HUES6 (cell line): Measurements from ENCODE around the gene SHISAL1.
A peak's percentile ranks its signal among the peaks of the same experiment; 100 is the strongest.

Experiments used
- H3K27ac ChIP-seq: 2 replicates; pipeline ENCODE4 v1.7.0; 2013; ENCODE audit warnings: low read depth, mild to moderate bottlenecking, low read length, inconsistent platforms
- H3K27me3 ChIP-seq: 2 replicates; pipeline ENCODE4 v1.6.1; 2013; ENCODE audit warnings: low read length; ENCODE audit not compliant: control insufficient read depth, insufficient read depth
- H3K36me3 ChIP-seq: 2 replicates; pipeline ENCODE4 v1.6.1; 2013; ENCODE audit warnings: low read length; ENCODE audit not compliant: control insufficient read depth, insufficient read depth
- H3K4me1 ChIP-seq: 2 replicates; pipeline ENCODE4 v1.6.1; 2013; ENCODE audit warnings: low read length; ENCODE audit not compliant: control insufficient read depth, insufficient read depth
- H3K4me3 ChIP-seq: 2 replicates; pipeline ENCODE4 v1.5.1; 2013; ENCODE audit warnings: low read depth, low read length
- H3K9ac ChIP-seq: one replicate; pipeline ENCODE4 v1.6.1; 2013; ENCODE audit warnings: mild to moderate bottlenecking, low read length
- H3K9me3 ChIP-seq: 2 replicates; pipeline ENCODE4 v1.6.1; 2013; ENCODE audit warnings: low read depth, low read length; ENCODE audit not compliant: control insufficient read depth, insufficient read depth

The SHISAL1 gene

DNA sequence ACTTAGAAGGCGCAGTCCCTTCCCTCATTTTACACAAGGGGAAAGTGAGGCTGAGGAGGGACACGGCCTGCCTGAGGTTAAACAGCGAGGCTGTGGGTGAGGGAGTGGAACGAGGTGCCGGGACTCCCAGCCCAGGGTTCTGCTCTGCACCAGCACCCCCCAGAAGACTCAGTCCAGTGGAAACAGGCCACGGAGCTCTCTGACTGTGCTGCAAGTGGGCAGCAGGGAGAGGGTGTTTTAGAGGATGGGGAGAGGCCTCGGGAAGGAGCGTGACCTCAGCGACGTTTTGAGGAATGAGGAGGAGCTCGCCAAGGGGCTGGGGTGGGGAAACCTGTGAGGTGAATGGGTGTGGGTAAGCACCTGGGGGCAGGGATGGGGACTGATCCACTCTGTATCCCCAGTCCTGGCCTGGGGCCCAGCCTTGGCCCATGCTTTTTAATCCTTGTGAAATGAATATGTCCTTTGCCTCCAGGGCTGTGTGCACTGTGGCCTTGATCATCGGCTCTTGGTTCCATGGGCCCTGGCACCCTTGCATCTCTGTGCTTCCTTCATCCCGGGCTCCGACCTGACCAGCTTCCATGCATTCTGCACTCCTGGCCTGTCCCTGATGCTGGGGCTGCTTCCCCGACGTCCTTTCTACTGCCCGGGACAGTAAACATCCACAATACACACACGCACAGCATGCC, 44.2 kb downstream of the SHISAL1 start:
- Histone ChIP-seq H3K4me3 (no peak overlapping the region), H3K4me1 (peaks cover 4% of the 10 kb centered on the region; the same call in 1 of the 2 replicates), H3K27ac (no peak overlapping the region), H3K9me3 (peaks cover 12% of the 10 kb centered on the region), H3K36me3 (no peaks in the 10 kb centered on the region), H3K27me3 (no peaks in the 10 kb centered on the region), H3K9ac (no peak overlapping the region)

DNA sequence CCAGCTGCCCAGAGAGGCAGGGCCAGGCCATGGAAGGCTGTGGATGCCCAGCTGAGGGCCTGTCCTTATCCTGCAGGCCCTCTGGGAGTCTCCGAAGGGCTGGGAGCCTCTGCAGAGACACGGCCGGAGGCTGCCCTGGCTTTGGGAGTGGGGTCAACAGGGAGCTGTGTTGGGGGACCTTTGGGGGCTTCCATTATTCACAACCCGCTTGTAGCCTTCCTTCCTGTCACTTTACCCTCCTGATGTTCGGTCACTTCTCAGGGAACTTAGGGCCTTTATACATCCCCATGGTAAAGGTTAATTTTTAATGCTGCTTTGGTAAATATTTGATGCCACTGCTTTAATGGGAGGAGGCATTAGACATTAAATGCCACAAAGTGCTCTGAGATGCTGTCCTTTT, 44.9 kb downstream of the SHISAL1 start:
- no peak overlapping the region for H3K9ac ChIP-seq
- H3K27ac ChIP-seq = no peak overlapping the region
- no peaks in the 10 kb centered on the region for H3K36me3 ChIP-seq
- peaks cover 15% of the 10 kb centered on the region for H3K9me3 ChIP-seq
- 0 out of 2 replicates have a peak, but pooled peaks cover 4% of the 10 kb centered on the region for H3K4me1 ChIP-seq
- no peak overlapping the region for H3K4me3 ChIP-seq
- no peaks in the 10 kb centered on the region for H3K27me3 ChIP-seq

DNA sequence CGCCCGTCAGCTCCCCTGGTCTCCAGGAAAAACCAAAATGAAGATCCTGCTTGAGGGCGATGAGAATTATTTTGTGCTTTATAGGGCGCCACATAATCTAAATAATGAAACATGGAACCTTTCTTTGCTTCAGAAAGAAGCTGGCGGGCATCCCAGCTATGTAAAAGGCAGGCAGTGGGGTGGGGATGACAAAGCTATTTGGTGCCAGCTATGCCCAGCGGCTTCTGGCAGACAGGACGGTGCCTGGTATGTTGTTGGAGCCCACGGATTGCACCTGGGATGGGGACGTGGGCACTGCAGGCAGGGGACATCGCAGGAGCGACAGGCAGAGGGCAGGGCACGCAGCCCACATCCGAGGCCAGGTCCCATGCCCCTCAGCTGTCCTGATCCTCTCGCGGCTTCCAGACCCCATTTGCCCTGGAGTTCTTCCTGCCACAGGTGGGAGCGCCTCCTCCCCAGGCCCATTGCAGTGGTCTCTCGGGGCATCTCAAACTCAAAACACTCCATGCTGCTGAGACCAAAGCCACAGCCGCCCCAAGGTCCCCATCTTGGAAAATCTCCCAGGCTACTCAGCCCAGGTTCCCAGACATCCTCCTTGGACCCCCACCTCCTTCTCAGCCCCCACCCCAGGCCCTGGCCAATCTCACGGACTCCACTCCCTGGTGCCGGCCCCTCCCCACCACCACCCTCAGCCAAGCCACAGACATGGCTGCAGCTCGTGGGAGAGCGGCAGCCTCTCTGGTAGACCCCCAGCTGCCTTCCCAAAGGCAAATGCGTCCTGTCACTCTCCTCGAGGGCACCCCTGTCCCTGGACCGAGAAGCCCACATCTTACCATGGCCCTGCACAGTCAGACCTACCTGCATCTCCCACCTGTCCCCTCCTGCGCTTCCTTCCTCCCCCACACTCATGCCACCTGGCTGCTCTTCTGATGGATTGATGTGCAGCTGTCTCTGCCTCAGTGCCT, 45.7 kb downstream of the SHISAL1 start:
- Histone ChIP-seq H3K4me1 (peaks cover 11% of the 10 kb centered on the region; the same call in 1 of the 2 replicates), H3K4me3 (no peak overlapping the region), H3K27me3 (no peaks in the 10 kb centered on the region), H3K9me3 (peaks cover 15% of the 10 kb centered on the region), H3K9ac (no peak overlapping the region), H3K36me3 (no peaks in the 10 kb centered on the region), H3K27ac (no peak overlapping the region)

DNA sequence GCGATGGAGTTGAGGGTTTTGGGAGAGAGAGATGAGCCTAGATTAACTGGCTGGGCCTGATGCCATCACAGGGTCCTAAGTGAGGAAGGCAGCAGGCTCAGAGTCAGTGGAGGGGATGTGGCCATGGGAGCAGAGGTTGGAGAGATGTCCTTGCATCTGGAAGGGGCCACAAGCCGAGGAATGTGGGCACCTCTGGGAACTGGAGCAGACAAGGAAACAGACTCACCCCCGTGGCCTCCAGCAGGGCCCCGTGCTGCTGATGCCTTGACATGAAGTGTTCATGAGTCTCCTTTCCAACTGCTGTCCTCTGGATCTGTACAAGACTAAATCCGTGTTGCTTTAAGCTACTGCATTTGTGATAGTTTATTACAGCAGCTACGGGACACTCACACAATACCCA, 49.2 kb downstream of the SHISAL1 start:
- Histone ChIP-seq H3K9ac (no peak overlapping the region), H3K9me3 (peaks cover 15% of the 10 kb centered on the region), H3K4me3 (no peak overlapping the region), H3K27me3 (no peaks in the 10 kb centered on the region), H3K27ac (no peak overlapping the region), H3K36me3 (no peaks in the 10 kb centered on the region), H3K4me1 (peaks cover 6% of the 10 kb centered on the region; the same call in 1 of the 2 replicates)

DNA sequence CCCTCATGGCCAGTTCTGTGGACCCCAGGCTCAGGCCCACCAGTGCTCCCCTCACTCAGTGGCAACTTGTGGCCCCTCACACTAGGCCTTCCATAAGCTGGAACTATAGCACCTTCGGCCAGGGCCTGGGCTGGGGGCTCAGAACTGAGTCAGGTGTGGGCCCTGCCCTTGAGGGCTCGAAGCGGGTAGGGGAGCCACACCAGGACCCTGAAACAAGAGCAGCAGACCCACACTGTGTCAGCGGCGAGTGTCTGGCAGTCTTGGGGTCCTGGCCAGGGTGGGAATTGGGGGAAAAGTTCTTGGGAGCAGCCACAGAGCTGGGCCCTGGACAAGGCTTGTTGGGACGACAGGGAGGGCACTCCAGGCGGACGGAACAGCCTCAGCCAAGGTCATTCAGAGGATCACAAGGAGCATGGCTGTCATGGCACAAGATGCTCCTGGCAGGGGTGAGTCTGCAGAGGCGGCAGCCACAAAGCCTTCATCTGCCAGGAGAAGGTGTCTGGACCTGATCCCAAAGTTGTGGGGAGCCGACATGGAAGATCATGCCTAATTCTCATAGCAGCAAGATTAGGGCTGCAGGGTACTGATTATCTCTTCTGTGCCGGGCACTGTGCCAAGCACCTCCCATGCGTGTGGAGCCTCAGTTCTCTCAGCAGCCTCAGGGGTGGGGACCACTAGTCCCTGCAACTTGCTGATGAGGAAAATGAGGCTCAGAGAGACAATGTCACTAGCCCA, 50.7 kb downstream of the SHISAL1 start:
- Histone ChIP-seq H3K4me3 (no peak overlapping the region), H3K9ac (no peak overlapping the region), H3K4me1 (peaks cover 8% of the 10 kb centered on the region), H3K27me3 (no peaks in the 10 kb centered on the region), H3K36me3 (no peaks in the 10 kb centered on the region), H3K27ac (peak overlapping the region; percentile 71), H3K9me3 (peaks cover 15% of the 10 kb centered on the region)

DNA sequence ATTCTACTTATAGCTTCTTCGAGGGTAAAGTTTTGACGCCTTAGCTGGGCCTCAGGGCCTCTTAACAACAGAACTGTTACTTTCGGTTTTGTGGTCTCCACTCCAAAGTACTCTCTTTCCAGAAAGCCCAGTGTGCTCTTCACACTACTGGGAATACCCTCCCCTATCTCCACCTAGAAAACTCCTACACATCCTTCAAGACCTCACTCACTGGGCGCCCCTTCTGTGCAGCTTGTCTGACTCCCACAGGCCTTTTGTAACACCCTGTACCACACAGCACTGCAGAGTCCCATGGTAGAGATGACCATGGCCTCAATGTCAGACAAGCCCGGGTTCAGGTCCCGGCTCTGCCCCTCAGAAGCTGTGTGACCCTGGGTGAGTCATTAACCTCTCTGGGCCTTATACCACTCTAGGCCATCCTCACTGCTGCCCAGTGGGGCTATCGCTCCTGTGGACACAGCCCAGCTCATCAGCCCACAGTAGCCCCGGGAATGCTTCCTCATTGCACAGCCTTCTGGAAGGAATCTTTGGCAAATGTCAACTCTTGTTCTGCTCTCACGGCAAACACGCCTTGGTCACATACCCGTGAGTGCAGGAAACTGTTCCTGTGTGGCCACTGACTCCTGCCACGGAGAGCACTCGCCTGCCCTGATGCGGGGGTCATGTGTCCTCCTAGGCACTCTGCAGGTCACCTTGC, 51.4 kb downstream of the SHISAL1 start:
- Histone ChIP-seq H3K9me3 (peaks cover 15% of the 10 kb centered on the region), H3K36me3 (no peaks in the 10 kb centered on the region), H3K9ac (no peak overlapping the region), H3K27ac (no peak overlapping the region), H3K4me3 (no peak overlapping the region), H3K27me3 (no peaks in the 10 kb centered on the region), H3K4me1 (peaks cover 12% of the 10 kb centered on the region)

DNA sequence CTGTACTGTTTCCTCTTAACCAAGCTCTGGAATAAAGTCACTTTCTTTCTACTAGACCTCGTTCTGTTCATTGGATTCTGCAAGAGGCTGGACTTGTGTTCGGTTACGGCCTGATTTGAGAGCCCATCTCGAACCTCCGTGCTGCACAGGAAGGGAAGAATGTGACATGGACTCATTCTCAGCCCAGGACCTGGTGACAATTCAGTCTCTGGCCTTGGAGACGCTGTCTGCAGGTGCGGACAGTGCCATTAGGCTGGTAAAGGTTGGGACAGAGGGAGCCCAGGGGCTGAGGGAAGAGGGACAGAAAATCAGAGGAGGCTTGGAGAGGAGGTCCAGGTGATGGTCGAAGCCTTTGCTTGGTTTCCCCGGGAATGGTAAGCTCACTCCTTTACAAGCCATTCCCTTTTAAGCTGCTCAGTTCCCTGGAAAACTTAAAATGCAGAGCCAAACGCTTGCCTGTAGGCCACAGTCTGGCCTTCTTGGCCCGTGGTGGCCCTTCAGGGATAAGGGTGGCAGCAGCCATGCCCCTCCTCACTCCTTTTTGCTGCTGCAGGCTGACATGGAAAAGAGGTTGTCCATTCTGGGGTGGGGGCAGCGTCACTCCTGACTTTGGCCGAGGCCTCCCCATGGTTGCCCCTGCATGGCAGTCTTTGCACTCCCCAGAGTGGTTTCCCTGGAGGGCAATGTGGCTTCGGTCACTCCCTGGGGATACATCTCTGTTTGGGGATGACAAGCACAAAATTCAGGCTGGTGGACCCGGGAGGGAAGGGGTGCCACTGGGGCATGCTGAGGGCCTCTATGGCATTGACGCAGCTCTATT, 52.3 kb downstream of the SHISAL1 start:
- H3K9ac ChIP-seq = no peak overlapping the region
- H3K4me3 ChIP-seq = no peak overlapping the region
- no peaks in the 10 kb centered on the region for H3K27me3 ChIP-seq
- H3K36me3 ChIP-seq = no peaks in the 10 kb centered on the region
- peaks cover 12% of the 10 kb centered on the region for H3K4me1 ChIP-seq
- H3K9me3 ChIP-seq = peaks cover 14% of the 10 kb centered on the region
- no peak overlapping the region for H3K27ac ChIP-seq

DNA sequence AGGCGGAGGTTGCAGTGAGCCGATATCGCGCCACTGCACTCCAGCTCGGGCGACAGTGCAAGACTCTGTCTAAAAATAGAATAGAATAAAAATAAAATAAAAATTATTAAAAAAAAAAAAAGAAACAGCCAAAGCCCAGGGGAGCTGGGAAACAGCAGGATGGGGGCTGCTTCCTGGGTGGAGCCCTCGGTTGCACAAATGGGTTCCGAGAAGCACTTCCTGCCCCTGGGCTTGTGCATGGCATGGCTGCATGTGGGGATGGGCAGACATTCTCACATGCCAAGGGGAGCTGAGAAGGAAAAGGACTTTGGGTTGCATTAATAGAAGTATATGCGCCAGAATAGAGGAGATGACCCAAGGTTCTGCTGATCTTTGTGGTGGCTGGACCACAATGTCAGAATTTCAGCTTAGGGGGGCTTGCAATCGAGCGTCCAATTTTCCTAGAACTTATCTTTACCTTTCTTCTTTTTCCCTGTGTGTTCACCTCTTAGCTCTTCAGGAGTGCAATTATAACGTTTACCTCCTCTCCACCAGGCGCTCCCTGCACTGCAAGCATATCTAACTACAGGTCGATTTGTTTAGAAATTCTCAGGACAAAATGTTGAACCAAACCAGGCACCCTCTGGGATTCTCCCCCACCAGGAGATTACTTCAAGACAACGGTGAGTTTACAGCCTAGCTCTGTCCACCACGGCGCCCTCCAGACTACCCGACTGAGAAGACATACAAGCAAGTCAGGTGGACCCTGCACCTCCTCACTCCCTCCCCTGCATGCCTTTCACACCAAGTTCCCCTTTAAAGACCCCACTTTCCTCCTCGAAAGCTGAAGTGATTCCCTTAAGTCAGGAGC, 53.2 kb downstream of the SHISAL1 start:
- Histone ChIP-seq H3K9ac (no peak overlapping the region), H3K36me3 (no peaks in the 10 kb centered on the region), H3K9me3 (peaks cover 12% of the 10 kb centered on the region), H3K4me3 (no peak overlapping the region), H3K27me3 (no peaks in the 10 kb centered on the region), H3K4me1 (peaks cover 12% of the 10 kb centered on the region), H3K27ac (no peak overlapping the region)

DNA sequence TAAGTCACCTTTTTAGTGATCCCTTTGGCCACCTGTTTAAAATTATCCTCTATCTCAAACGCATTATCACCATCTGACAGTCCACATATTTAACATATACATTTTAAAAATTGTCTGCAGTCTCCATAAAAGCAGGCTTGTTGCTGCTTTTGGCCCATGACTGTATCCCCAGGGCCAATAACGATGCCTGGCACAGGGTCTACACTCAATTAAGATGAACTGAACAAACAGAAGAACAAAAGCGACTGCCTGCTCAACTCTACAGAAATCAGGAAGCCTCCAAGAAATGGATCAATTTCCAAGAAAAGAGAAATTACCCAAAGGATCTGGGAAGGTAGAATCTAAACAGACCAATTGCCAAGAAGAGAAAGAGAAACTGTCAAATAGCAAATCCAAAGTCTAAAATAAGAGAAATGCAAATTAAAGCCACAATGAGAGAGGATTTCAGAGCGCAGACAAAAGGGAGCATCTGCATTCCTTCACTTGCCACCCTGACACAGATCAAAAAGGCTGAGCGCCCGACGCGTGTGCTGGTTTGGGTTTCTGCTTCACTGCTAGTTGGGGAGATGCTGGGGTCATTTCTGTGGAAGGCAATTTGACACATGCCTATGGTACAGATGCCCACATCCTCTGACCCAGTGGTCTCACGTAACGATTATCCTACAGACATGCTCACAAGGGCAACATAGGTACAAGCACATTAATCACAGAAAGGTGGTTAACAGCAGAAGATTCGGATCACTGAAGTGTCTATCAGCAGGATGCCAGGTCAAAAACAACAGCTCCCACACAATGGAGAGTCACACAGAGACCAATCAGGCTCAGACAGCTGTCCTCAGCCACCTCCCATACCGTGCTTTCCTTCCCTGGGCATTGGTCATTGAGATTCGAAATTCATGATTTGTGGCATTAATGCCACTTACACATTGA, 55.9 kb downstream of the SHISAL1 start:
- peaks cover 6% of the 10 kb centered on the region; the same call in 1 of the 2 replicates for H3K4me1 ChIP-seq
- H3K27ac ChIP-seq = no peak overlapping the region
- H3K9ac ChIP-seq = no peak overlapping the region
- no peaks in the 10 kb centered on the region for H3K36me3 ChIP-seq
- no peak overlapping the region for H3K4me3 ChIP-seq
- no peaks in the 10 kb centered on the region for H3K27me3 ChIP-seq
- peaks cover 4% of the 10 kb centered on the region; the same call in 1 of the 2 replicates for H3K9me3 ChIP-seq
